Kidney (tissue), 14 donors: ENCODE results near the gene STRADA. TPM values are rescaled to one million over a fixed set of nuclear protein-coding genes. Genes with fewer than 3 reads are reported as not detected.

Source experiments
- DNase-seq, 5 donors: peaks; one replicate each; pipeline ENCODE4 v3.0.0-alpha.2; 2013 to 2020
- FAIRE-seq: peaks from 2 replicates; lab custom pipeline; 2012; peaks lifted over from hg19 to GRCh38; lab: Jason Lieb, UNC
- H3K27ac ChIP-seq, 2 donors: one replicate each; pipeline ENCODE4 v1.7.0; 2013; ENCODE audit warnings: low read depth in 2 of 2, low read length in 2 of 2, inconsistent platforms in 1 of 2
- H3K27me3 ChIP-seq: one replicate; pipeline ENCODE4 v1.7.1; 2013; ENCODE audit warnings: low read length, inconsistent platforms; ENCODE audit not compliant: control insufficient read depth, insufficient read depth
- H3K36me3 ChIP-seq, 3 donors: one replicate each; pipeline versions ENCODE4 v1.7.0 to v1.7.1; 2013; ENCODE audit warnings: low read length in 3 of 3, control low read depth in 1 of 3, inconsistent platforms in 1 of 3; ENCODE audit not compliant: insufficient read depth in 3 of 3, control insufficient read depth in 2 of 3
- H3K4me1 ChIP-seq, 3 donors: one replicate each; pipeline versions ENCODE4 v1.7.0 to v1.7.1; 2013; ENCODE audit warnings: low read length in 3 of 3, inconsistent platforms in 1 of 3, low read depth in 1 of 3; ENCODE audit not compliant: control insufficient read depth in 2 of 3, insufficient read depth in 2 of 3
- H3K4me3 ChIP-seq, 3 donors: one replicate each; pipeline versions ENCODE4 v1.7.0 to v1.8.1; 2013; ENCODE audit warnings: low read length in 3 of 3, control low read depth in 1 of 3, inconsistent platforms in 1 of 3
- H3K9ac ChIP-seq, 3 donors: one replicate each; pipeline versions ENCODE4 v1.7.0 to v1.7.1; 2013; ENCODE audit warnings: low read length in 3 of 3, control low read depth in 1 of 3, inconsistent platforms in 1 of 3
- H3K9me3 ChIP-seq, 3 donors: one replicate each; pipeline versions ENCODE4 v1.7.0 to v1.7.1; 2013; ENCODE audit warnings: low read length in 3 of 3, control low read depth in 1 of 3, inconsistent platforms in 1 of 3; ENCODE audit not compliant: control insufficient read depth in 2 of 3, insufficient read depth in 1 of 3
- CTCF ChIP-seq: IDR thresholded peaks from 3 replicates; pipeline ENCODE4 v1.5.1; 2012; ENCODE audit warnings: mild to moderate bottlenecking, moderate library complexity, borderline replicate concordance; ENCODE audit not compliant: insufficient read depth; ENCODE audit errors: extremely low read depth
- intact Hi-C: fragments of 100-400 bp; cut with DNase I; formaldehyde crosslinking; loops from one replicate; pipeline ENCODE4 v1.11.1; 2022
- polyA plus RNA-seq: library from polyadenylated mRNA; stranded (reverse); fragments of 350-450 nt; fragmentation: Illumina TruSeq; extraction: RNeasy Lipid Tissue Mini Kit (QIAGEN cat#74804); gene quantifications from one replicate; pipeline ENCODE4 v1.2.3, GENCODE V29; 2014; ENCODE audit warnings: low read depth, low replicate concordance; ENCODE audit not compliant: insufficient read depth
- total RNA-seq: library from RNA; stranded (reverse); fragmentation: NEBNext Ultra II Directional; extraction: Animal tissue kit (Norgen Biotek cat#: 25700); gene quantifications from one replicate; pipeline ENCODE4 v1.2.1, GENCODE V29; 2021
- donor health status: control.
- donor health status: control.
- donor health status: control.
- donor health status: control.
- donor health status: control.
- donor health status: DM: yes; HTN: yes; CAD: no.
- donor health status: Normal renal cell carcinoma (clear cell type).

Gene STRADA
- total and polyA plus RNA-seq, 2 donors from 2014 or later = 25.7 to 38.9 TPM

- Histone ChIP-seq H3K4me3 (peak within 1 kb of the TSS in 1 of 3 donors; percentile 46), H3K4me1 (peaks cover 0 to 13% (median 0%) of the 10 kb centered on the region in 3 donors), H3K9me3 (no peaks in the 10 kb centered on the region), H3K27me3 (no peaks in the 10 kb centered on the region), H3K27ac (peak within 1 kb of the TSS; percentile 71 to 72), H3K36me3 (peaks cover 0 to 9% (median 5%) of the 10 kb centered on the region in 3 donors), H3K9ac (peak within 1 kb of the TSS in 1 of 3 donors; percentile 7)
- FAIRE-seq (no peak), DNase-seq (peak; percentile 58 to 92 (median 81))
- TF ChIP-seq CTCF = no peak
- intact Hi-C loops = no loop called here
Observed at GRCh38 chr17:63699638-63700527, 41.7 kb downstream of the STRADA start, which contains the start of gene LIMD2. LIMD2 (minus strand) TSS chr17:63700125; CDS start chr17:63699298, 827 bp downstream.

DNA sequence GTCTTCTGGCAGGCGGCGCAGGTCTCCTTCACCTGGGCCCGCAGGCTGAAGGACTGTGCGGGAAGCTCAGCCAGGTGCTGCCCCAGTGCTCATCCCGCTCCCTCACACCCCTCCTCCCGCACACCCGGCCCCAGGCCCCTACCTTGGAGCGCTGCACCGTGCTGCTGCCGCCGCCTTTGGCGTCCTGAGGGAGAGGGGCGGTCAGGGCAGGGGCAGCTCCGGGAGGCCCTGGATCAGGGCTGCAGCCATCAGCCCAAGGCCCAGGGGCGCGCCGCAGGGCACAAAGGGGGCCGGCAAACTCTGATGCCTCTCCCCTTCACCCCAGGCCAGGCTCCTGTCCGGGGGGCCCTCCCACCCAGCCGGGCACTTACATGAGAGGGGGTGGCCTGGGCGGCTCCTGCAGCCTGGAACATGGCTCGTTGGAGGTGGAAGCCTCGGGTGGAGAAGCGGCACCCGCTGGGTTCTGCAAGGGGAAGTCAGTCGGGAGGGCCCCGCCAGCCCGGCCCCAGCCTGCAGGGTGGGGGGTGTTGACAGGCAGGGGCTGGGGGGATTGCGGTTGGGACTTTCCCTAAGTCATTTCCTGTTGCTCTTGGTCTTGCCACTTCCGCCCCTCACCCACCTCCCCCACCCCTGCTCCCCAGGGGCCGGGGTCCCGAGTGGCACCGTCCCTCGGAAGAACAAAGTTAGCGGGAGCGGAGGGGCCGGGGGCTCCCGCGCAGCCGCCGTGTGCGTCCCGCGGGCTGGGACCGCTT, 42.5 kb downstream of the STRADA start:
- peak; percentile 32 to 91 (median 72) for DNase-seq
- Histone ChIP-seq H3K9ac (no peak overlapping the region), H3K4me1 (peaks cover 0 to 13% (median 0%) of the 10 kb centered on the region in 3 donors)

GRCh38 chr17:63698381-63698885, 43.2 kb downstream of the STRADA start:
- intact Hi-C loops = no loop called here
- H3K4me3 ChIP-seq = peak overlapping the region in 1 of 3 donors; percentile 29
- TF ChIP-seq CTCF = no peak
- FAIRE-seq = no peak
- H3K36me3 ChIP-seq = peaks cover 0 to 6% (median 0%) of the 10 kb centered on the region in 3 donors
- peak in 3 of 5 donors; percentile 11 to 66 (median 54) for DNase-seq
- H3K9ac ChIP-seq = no peak overlapping the region
- H3K9me3 ChIP-seq = no peaks in the 10 kb centered on the region
- peaks cover 0 to 13% (median 0%) of the 10 kb centered on the region in 3 donors for H3K4me1 ChIP-seq
- no peak overlapping the region for H3K27ac ChIP-seq
- no peaks in the 10 kb centered on the region for H3K27me3 ChIP-seq

More for the DNA sequence above, 42.5 kb downstream of the STRADA start:
- Histone ChIP-seq H3K4me3 (peak overlapping the region in 1 of 3 donors; percentile 46), H3K27ac (peak overlapping the region in 1 of 2 donors; percentile 17), H3K27me3 (no peaks in the 10 kb centered on the region), H3K36me3 (peaks cover 0 to 6% (median 0%) of the 10 kb centered on the region in 3 donors), H3K9me3 (no peaks in the 10 kb centered on the region)
- intact Hi-C loops = no loop called here
- FAIRE-seq = no peak
- no peak for TF ChIP-seq CTCF
